ENCODE measurements around the gene SRM.
"Not testable (repeated sequence)": the region's sequence is repeated elsewhere in the genome, so short reads cannot be mapped to it uniquely, and the experiment has no call there.

Gene SRM
- long read RNA-seq, donor 1, transcript SRM-201 (8 exons, 1,266 nt) = major isoform, 24 of 36 reads
- long read RNA-seq, donor 1, partial matches to known transcripts = 8 of 36 reads
- long read RNA-seq, donor 1, other reads (novel, unspliced or antisense) = 0 of 36 reads
- long read RNA-seq, donor 2, transcript SRM-201 (8 exons, 1,266 nt) = major isoform, 18 of 29 reads
- long read RNA-seq, donor 2, partial matches to known transcripts = 7 of 29 reads
- long read RNA-seq, donor 2, other reads (novel, unspliced or antisense) = 0 of 29 reads
- long read RNA-seq, donor 3, transcript SRM-201 (8 exons, 1,266 nt) = major isoform, 13 of 15 reads
- long read RNA-seq, donor 3, partial matches to known transcripts = 0 of 15 reads
- long read RNA-seq, donor 3, other reads (novel, unspliced or antisense) = 0 of 15 reads
- long read RNA-seq, donor 4, transcript SRM-201 (8 exons, 1,266 nt) = major isoform, 27 of 38 reads
- long read RNA-seq, donor 4, partial matches to known transcripts = 11 of 38 reads
- long read RNA-seq, donor 4, other reads (novel, unspliced or antisense) = 0 of 38 reads
- long read RNA-seq, donor 5, transcript SRM-201 (8 exons, 1,266 nt) = major isoform, 38 of 53 reads
- long read RNA-seq, donor 5, partial matches to known transcripts = 12 of 53 reads
- long read RNA-seq, donor 5, other reads (novel, unspliced or antisense) = 0 of 53 reads
- long read RNA-seq, donor 6, transcript SRM-201 (8 exons, 1,266 nt) = major isoform, 26 of 46 reads
- long read RNA-seq, donor 6, transcript SRM-204 (2 exons, 545 nt) = minor isoform, 5 of 46 reads
- long read RNA-seq, donor 6, partial matches to known transcripts = 15 of 46 reads
- long read RNA-seq, donor 6, other reads (novel, unspliced or antisense) = 0 of 46 reads
- long read RNA-seq, donor 7, transcript SRM-204 (2 exons, 545 nt) = minor isoform, 7 of 122 reads
- long read RNA-seq, donor 7, transcript SRM-201 (8 exons, 1,266 nt) = major isoform, 69 of 122 reads
- long read RNA-seq, donor 7, partial matches to known transcripts = 45 of 122 reads
- long read RNA-seq, donor 7, other reads (novel, unspliced or antisense) = 0 of 122 reads
- long read RNA-seq, donor 8, transcript SRM-201 (8 exons, 1,266 nt) = major isoform, 30 of 32 reads
- long read RNA-seq, donor 8, partial matches to known transcripts = 0 of 32 reads
- long read RNA-seq, donor 8, other reads (novel, unspliced or antisense) = 0 of 32 reads

DNA sequence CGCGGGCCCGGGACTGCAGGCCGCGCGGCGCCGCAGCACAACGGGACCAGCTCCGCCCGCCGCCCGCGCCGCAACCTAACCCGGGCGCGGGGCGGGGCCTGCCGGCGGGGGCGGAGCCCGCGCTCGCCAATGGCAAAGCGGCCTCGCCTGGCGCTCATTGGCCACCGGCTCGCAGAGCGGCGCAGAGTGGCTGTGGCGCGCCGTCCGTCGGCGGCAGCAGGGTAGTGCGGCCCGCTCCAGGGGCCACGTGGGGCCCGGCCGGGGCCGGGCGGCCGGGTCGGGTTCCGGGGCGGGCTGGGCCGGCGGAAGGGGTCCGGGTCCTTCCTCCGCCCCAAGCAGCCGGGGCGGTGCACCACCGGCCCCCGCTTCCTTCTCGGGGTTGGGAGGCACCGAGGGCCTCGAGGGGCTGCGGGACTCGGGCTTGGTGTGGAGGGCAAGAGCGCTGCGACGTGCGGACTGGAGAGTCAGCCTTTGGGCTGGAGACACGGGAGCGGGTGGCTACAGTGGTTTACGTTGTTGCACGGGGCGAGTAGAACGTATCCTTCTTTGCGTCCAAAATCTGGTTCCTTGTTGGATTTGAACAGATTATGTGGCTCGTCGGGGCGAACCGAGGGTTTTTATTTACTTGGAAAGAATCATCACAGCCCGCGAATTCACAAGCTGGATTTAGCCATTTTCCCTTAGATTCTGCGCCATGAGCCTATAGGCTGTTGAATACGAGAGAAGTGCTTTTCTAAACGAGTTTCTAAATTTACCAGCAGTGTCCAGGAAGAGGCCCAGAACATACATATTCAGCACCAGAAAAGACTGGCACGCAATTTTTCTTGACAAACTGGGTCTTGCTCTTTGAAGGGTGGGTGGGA is at the start of gene SRM:
SRM (minus strand) TSS at position 51 of the 863 bp plus-strand sequence. CDS start 75 bp downstream, outside the sequence.
- DNase-seq = peak; percentile 88

DNA sequence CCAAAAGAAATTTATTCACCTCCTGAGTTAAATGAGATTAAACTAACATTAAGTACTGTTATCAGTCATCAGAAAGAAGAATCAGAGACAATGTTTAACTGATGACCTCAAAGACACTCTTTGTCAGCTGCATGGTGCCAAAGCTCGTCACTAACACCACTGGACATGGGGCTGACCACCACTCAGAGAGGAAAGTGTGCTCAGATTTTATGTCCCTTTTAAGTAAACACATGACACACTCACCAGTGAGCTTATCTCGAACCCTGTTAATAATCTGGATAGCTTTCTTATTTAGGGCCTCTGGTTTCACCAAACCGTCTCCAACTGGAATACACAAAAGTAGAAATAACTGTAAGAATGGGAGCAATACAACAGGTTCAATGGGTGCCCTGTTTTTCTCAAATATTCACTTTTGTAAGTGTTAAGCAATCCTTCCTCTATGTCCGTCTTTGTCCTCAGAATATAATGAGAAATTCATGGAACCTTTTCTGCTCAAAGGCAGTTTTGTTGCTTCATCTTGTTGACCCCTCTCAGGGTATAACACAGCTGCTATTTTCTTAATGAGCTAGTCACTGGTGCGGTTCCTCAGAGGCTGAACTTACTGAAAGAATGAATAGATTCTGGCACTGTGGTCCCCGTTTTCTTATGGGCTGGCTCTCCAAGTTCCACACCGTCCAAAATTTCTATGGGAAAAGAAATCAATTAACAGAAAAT is 49.4 kb upstream of the SRM start:
- no peak for DNase-seq

DNA sequence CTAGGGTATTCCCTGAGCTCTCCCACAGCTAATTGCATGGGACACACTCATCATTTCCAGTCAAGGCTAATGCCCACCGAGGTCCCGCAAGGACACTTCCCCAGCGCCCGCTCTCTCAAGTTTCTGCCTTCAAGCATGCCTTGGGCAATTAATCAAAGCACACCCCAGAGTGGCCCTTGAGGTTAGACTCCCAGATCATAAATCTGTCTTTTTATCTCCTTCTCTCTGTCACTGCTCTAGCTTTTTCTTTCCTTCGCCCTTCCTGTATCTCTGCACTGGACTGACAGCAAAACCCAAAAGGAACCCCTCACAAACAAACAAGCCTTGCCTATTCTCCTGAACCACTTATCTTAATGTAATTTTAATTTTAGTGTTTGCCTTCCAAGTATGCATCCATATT is 47.8 kb upstream of the SRM start:
- DNase-seq = no peak

DNA sequence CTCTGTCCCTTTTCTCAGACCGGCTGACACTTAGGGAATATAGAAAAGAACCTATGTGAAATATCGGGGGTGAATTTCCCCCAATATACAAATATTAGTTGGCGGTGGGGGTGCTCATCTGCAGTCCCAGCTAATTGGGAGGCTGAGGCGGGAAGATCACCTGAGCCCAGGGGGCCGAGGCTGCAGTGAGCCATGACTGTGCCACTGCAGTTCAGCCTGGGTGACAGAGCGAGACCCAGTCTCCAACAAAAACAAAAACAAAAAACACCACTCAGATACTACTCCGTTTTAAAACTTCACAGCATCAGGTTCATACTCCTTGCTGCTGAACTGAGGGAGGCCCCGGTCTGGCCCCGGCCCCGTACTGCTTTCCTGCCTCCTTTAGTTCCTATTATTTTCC is 45.8 kb upstream of the SRM start:
- no peak for DNase-seq

DNA sequence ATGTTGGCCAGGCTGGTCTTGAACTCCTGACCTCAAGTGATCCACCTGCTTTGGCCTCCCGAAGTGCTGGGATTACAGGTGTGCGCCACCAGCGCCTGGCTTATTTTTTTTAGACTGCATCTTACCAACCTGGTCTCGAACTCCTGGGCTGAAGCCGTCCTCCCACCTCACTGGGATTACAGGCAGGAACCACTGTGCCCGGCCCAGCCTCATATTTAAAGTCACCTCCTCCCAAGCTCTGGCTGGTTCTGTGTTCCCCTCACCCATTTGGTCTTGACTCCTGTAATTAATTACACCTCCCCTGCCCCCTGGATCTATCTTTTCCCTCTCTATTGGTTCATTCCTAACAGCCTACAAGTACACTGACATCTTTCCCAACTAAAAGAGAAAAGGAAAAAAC is 41.5 kb upstream of the SRM start:
- DNase-seq = no peak

DNA sequence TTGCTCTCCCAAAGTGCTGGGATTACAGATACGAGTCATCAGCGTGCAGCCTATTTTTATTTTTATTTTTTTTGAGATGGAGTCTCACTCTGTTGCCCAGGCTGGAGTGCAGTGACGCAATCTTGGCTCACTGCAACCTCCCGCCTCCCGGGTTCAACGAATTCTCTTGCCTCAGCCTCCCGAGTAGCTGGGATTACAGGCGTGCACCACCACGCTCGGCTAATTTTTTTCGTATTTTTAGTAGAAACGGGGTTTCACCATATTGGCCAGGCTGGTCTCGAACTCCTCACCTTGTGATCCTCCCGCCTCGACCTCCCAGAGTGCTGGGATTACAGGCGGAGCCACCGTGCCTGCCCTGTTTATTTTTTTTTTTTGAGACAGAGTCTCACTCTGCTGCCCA is 41.0 kb upstream of the SRM start:
- DNase-seq = not testable (repeated sequence)

DNA sequence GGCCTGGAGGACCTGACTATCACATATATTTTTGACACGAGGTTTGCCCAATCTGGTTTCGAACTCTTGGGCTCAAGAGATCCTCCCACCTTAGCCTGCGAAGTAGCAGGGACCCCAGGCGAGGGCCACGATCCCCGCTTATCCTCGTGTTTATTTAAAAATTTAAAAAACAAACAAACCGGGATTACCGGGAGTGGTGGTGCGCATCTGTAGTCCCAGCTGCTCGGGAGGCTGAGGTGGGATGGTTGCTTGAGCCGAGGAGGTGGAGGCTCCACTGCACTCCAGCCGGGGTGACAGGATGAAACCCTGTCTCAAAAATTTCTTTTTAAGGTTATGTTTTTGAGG is 40.3 kb upstream of the SRM start:
- DNase-seq = no peak

DNA sequence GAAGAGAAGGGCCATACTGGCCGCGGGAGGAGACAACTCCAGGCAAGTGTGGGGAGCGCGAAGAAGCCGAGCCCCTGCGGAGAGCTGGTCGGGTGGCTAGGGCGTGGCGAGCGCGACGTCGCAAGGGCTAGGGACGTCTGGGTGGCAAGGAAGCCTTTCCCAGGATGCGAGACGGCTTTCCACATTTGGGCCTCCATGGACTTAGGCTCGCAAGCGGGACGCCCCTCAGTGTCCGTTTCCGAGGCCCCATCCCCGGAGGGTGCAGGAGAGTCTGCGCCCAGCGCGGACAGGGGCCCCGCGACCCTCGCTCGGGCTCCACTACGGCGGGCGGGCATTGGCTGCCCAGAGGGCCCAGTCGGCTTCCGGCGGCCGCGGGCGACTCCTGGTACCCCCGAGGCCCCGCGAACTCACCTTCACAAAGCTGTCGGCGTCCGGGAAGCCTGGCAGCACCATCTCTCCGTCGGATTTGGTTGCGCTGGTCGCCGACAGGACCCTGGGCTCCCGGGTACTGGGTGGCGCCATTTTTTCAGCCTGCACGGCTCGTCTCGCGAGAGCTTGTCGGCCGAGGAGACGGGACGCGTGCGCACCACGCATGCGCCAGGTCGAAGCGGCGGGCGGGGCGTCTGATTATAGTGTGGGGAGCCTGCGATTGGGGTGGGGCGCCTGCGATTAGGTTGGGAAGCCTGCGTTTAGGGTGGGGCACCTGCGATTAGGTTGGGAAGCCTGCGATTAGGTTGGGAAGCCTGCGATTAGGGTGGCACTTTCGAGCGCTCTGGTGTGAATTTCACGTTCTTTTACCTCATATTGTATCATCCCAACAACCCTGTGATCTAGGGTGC is 39.7 kb upstream of the SRM start, which contains the start of gene EXOSC10:
EXOSC10 (minus strand) TSS at position 560 of the 839 bp plus-strand sequence; CDS start at position 522, 38 bp downstream.
- peak; percentile 94 for DNase-seq

DNA sequence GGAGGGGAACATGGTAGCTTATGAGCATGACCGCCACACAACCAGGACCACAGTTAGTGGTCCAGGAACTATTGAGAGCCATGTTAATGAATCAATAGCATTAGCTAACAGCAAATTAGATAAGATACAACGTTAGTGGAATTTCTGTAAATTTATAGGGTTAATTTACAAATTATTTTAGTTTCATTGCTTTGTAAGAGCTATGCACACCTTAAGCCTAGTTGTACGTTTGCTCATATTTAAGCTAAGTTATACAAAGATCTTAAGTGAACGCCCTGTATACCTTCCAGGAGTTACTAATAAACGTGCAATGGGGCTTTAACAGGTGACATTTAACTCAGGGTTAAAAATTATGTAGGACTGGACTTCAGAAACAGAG is 39.1 kb upstream of the SRM start:
- no peak for DNase-seq

DNA sequence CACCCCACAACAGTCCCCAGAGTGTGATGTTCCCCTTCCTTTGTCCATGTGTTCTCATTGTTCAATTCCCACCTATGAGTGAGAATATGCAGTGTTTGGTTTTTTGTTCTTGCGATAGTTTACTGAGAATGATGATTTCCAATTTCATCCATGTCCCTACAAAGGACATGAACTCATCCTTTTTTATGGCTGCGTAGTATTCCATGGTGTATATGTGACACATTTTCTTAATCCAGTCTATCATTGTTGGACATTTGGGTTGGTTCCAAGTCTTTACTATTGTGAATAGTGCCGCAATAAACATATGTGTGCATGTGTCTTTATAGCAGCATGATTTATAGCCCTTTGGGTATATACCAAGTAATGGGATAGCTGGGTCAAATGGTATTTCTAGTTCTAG is 24.0 kb upstream of the SRM start:
- not testable (repeated sequence) for DNase-seq

DNA sequence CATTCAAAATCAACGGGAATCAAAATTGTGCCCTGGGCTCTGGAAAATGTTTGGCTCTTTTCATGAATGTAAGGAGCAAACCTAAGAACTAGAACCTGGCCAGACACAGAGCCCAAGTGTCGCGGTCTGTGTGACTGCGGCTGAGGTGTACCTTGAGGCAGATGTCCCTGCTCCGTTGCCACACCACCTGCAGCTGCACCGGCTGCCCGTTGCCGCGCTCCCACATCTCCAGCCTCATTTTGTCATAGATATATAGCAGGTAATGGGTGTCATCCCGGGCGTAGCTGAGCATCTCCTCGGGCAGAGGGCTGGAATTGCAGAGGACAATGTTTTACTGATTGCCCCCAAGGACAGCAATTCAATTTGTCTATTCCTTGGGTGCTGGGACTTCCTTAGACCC is 21.1 kb upstream of the SRM start:
- no peak for DNase-seq

DNA sequence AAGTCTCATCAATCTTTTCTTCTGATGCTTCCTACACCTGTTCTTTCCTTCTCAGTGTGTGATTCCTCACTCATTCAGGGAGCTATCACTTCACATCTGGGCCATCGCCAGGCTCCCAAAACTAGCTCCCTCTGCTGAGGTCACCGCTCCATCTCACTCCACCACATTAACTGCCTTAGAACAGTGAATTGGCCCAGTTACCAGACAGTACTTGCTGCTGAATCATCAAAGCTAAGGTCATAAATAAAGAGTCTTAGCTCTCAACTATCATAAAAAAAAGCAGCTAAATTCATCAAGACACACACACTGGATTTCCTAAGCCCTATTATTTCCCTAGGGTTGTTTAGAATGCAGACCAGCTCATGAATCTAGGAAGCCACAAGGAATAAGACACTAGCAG is 18.8 kb upstream of the SRM start:
- no peak for DNase-seq

DNA sequence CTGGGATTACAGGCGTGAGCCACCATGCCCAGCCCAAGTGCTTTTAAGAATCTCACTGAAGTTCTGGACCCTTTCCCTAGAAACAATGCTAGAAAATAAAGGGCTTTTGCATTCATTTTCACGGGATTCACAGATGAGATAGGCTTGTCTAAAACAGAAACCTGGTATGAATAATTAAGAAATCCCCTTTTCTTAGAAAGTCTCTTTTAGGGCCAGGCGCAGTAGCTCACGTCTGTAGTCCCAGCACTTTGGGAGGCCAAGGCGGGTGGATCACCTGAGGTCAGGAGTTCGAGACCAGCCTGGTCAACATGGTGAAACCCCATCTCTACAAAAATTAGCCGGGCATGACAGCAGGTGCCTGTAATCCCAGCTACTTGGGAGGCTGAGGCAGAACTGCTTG is 13.6 kb upstream of the SRM start:
- DNase-seq = not testable (repeated sequence)

DNA sequence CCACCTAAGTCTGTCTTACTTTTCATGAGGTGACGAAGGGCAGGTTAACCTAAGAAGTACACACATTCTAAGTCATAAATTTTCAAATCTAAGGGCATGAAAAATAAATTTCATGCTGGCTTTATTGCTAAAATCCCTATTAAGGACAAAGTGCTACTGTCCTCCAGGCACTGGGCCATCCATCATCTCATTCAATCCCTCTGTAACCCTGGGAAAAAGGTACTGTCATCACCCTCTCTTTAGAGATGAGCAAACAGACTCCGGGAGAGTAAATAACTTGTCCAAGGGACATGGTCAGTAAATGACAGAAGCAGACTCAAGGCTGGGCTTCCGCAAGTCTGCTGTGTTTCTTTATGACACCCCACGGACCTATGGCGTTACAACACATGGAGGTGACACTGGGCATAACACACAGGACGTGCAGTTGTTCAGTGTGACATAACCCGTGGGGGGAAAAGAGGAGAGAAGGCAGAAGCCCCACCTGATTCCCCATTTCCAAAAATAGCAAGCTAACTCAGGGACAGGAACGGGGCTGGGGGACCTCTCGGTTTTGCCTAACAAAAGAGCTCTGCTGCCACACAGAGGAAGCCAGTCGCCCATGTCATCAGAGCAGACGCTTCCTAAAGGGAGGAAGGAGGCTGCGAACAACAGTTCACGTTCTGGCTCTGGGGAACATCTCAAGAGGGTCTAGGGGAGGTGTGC is 12.5 kb upstream of the SRM start:
- no peak for DNase-seq

DNA sequence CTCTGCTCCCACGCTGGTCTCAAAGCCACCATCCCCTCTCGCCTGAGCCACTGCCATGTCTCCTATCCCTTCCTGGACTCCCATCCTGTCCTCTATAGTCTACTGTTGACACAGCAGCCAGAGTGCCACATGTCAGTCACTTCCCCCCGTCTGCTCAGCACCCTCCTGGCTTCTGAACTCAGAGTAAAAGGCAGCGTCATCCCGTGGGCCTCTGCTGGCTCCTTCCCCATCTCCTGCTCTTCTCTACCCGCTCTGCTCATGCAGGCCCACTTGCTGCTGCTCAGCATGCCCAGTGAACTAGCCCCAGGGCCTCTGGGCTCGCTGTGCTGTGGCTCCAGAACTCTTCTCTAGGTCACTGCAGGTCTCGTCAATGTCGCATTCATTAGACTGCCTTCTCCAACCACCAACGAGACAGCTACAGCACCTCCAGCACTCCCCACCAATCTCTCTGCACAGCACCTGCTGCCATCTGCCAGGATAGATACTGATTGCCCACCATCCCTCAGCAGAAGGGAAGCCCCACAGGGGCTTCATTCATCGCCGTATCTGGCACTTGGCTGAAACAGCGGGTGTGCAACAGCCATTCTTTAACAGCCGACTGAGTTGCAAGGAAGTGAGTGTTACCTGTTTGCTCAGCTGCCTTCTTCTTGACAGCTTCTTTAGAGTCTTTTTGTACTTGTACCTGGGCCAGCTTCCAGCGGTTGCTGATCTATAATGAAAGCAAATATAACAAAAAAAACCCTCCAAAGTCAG is 11.8 kb upstream of the SRM start:
- DNase-seq = no peak

DNA sequence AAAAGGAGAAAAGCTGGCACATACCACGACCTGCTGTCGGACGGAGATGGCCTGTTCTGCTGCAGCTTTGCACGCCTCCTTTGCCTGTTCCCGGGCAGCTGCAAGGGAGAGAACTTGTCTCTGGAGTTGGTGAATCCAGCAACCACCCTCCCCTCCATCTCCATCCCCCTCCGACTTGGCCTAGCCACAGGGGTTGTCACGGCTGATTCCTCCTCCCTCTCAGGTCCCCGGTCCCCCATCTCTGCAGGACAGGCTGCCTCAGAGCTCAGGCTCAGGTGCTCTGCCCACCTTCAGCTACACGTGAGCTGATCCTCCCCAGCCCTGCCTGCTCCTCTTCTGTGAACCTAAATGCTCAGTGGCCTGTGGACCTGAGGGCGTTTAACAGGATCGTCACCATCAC is 11.1 kb upstream of the SRM start:
- no peak for DNase-seq

DNA sequence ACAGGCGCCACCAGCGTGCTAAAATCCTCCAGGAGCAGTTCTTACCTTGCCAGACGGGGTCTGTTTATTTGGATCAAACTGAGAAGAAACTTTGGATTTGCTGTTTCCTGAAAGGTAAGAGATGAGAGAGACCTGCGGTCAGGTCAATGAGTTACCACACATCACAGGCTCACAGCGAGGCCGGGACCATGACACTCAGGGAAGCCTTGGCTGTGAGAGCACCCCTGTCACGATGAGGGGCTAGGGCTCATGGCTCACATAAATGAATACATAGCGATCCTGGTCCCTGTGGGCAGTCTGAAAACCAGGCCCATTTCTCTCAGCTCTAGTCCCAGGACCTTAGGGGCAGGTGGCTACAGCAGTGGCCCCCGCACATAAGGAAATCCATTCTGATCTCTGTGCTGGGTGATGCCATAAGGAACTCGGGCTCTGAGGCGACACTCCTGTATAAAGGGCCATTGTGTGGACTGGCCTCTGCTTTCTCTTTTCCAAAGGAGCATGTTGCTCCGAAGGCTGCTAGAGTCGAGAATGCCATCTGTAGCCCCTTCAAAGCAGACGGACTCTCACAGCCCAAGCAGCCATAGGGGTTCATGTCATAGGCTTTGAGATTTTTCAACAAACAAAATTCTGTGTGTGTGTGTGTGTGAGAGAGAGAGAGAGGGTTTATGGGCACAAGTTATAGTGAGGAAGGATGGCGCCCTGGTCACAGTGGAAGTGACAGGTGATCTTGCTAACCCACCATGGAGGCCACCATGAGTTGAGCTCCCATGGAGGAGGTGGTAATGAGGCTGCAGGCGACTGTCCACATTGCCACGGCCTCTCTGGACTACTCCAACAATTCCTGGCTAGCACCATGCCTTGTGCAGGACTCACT is 9.0 kb upstream of the SRM start:
- DNase-seq = no peak
